Peyer's patch (tissue), 4 donors: ENCODE measurements around the gene MMP11.

Source experiments
- CTCF ChIP-seq, 6 experiments: fragments of 450-650 bp in 4 of 6; fragments of 200-600 bp in 2 of 6; sonication (generic) in 1 of 6; IDR thresholded peaks; one replicate each; pipeline ENCODE4 v1.5.1; 2017 to 2019; ENCODE audit warnings: antibody characterized with exemption in 6 of 6, mild to moderate bottlenecking in 3 of 6, moderate library complexity in 1 of 6
- POLR2A ChIP-seq, 2 donors: fragments of 450-650 bp; IDR thresholded peaks; one replicate each; pipeline ENCODE4 v1.5.1; 2017; ENCODE audit warnings: antibody characterized with exemption in 2 of 2, mild to moderate bottlenecking in 2 of 2, moderate library complexity in 2 of 2

- no peak for TF ChIP-seq CTCF (IDR thresholded peaks at IDR 0.05)
- no peak for TF ChIP-seq POLR2A (IDR thresholded peaks at IDR 0.05)
These were observed 59.1 kb downstream of the MMP11 start for GRCh38 chr22:23831781-23832180.
